Muscle of leg (tissue), 11 donors: ENCODE results near the gene PLSCR3. TPM values are rescaled to one million over a fixed set of nuclear protein-coding genes. Genes with fewer than 3 reads are reported as not detected.

Experiments used
- DNase-seq: peaks from one replicate; pipeline ENCODE4 v3.0.0; 2013
- H3K27ac ChIP-seq: one replicate; pipeline ENCODE4 v1.5.1; 2013; ENCODE audit warnings: mild to moderate bottlenecking, low read length, control low read depth
- H3K27me3 ChIP-seq: one replicate; pipeline ENCODE4 v1.6.1; 2013; ENCODE audit warnings: low read length; ENCODE audit not compliant: control insufficient read depth, insufficient read depth
- H3K36me3 ChIP-seq: one replicate; pipeline ENCODE4 v1.6.1; 2013; ENCODE audit warnings: low read length; ENCODE audit not compliant: control insufficient read depth, insufficient read depth
- H3K4me1 ChIP-seq: one replicate; pipeline ENCODE4 v1.6.1; 2013; ENCODE audit warnings: low read length; ENCODE audit not compliant: control insufficient read depth, insufficient read depth
- H3K4me3 ChIP-seq: one replicate; pipeline ENCODE4 v1.5.1; 2013; ENCODE audit warnings: low read length, control low read depth
- H3K9me3 ChIP-seq: replicated peaks from 2 replicates; pipeline ENCODE4 v1.6.1; 2013; ENCODE audit warnings: low read depth, low read length; ENCODE audit not compliant: control insufficient read depth
- WGBS: methylation state at CpG from one replicate; pipeline ENCODE4 v1.1.5; 2013; ENCODE audit warnings: missing lambda C conversion rate; ENCODE audit not compliant: insufficient coverage; 5-methylcytosine and 5-hydroxymethylcytosine counted together
- polyA plus RNA-seq, 8 donors: library from polyadenylated mRNA; unstranded; fragments of 120-200 nt; gene quantifications; one replicate each; pipeline versions ENCODE4 v1.2.1 to v1.2.3, GENCODE V29; 2013; ENCODE audit warnings: inconsistent platforms in 1 of 8, low replicate concordance in 1 of 8; ENCODE audit not compliant: insufficient read length in 8 of 8, insufficient read depth in 1 of 8
- total RNA-seq: library from RNA; stranded (reverse); fragments of 120-200 nt; gene quantifications from one replicate; pipeline ENCODE4 v1.2.4, GENCODE V29; 2013

The PLSCR3 gene
- total and polyA plus RNA-seq, 9 donors, result 14.2 to 38.9 (median 29.6) TPM

DNA sequence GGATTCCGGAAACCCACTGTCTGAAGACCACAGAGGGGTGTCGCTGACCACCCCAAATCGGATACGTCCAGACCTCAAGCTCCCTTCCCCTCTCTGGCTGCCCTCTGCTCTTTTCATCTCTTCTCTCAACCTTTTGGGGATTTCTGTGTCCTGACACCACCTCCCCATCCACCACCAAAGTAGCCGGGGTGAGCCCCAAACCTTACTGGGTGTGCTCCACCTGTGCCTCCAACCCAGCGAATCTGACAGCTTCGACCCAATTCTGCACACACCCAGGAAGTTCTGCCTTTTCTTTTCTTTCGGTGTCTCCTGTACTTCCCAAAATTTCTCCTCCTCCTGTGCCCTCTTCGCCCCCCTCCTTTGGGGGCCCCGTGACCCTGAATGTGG is 41.8 kb downstream of the PLSCR3 start:
- DNase-seq, result no peak
- Histone ChIP-seq H3K4me3 (peak overlapping the region; percentile 81), H3K4me1 (peaks cover 75% of the 10 kb centered on the region), H3K36me3 (no peaks in the 10 kb centered on the region), H3K27ac (peak overlapping the region; percentile 98), H3K27me3 (no peaks in the 10 kb centered on the region), H3K9me3 (no peaks in the 10 kb centered on the region)
- 21% methylated on average over 10 of the region's 10 CpGs for WGBS

DNA sequence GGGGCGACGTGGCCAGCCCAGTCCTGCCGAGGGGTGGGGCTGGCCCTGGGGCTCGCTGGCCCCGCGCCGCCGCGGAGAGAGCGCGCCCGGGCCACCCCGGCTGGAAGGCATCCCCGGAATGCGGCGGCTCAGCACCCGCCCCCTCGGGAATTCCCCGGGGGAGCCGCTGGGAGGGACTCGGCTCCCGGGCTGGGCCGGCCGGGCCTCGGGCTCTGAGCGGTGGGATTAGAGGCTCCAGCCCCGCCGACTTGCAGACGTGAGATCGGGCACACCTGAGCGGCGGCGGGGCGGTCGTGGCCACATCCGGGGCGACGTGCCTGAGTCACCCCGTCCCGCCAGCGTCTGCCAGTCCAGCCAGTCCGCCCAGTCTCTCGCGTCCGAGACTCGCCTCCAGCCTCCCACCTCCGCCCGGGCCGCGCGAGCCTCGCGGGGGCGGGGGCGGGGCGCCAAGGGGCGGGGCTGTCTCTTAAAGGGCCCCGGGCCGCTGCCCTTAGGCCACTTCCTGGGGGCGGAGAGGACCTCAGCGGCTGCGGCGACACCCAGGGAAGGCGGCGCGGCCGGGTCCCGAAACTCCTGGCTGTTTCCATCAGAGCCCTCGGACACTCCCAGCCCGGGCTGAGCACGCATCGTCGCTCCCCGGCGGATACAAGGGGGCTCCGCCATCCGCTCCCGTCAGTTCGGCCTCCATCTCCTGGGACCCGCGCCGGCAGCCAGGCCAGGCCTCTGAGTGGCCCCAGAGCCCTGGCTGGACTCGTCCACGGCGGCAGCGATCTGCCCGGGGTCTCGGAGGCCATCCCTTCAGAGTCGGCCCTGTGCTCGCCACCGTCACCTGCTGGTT is 42.4 kb downstream of the PLSCR3 start, which contains the start of gene KCTD11:
Gene KCTD11, plus strand, starts transcription at position 498 of the 838 bp plus-strand sequence.
- H3K36me3 ChIP-seq, result no peaks in the 10 kb centered on the region
- WGBS, result under 1% methylated on average over 88 of the region's 91 CpGs
- H3K4me3 ChIP-seq, result peak within 1 kb of the TSS; percentile 81
- no peaks in the 10 kb centered on the region for H3K9me3 ChIP-seq
- no peaks in the 10 kb centered on the region for H3K27me3 ChIP-seq
- H3K4me1 ChIP-seq, result peaks cover 79% of the 10 kb centered on the region
- H3K27ac ChIP-seq, result peak within 1 kb of the TSS; percentile 98
- peak; percentile 95 for DNase-seq

DNA sequence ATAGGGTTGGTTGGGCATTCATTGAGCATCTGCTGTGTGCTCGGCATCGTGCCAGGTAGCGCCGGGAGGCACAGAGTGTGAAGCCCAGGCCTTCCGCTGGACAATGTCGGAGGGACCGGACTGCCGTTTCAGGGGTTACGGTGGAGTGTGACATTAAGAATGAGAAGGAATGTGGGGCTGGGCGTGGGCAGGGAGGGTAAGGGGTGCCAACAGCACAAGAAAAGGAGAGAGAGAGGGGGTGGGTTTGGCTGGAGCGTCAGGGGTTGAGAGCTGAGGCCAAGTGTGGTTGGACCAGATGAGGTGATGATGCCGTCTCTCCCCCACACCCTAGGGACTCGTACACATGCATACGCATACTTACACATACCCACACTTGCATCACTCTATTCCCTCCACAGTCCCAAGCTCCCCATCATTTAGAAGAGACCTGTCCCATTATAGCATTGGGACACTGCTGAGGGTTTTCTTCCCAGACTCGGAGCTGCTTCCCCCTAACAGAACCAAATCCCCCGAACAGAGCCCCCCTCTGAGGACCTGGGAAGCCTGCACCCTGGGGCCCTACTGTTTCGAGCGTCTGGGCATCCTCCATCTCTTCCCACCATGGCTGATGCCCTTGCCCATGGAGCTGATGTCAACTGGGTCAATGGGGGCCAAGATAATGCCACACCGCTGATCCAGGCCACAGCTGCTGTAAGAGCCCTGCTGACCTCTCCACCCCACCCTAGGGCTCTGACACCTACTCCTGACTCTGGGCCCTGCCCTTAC is 45.7 kb downstream of the PLSCR3 start:
- WGBS, result 59% methylated on average over 16 of the region's 19 CpGs
- peaks cover 4% of the 10 kb centered on the region for H3K27me3 ChIP-seq
- H3K4me1 ChIP-seq, result peaks cover 52% of the 10 kb centered on the region
- H3K36me3 ChIP-seq, result no peaks in the 10 kb centered on the region
- H3K4me3 ChIP-seq, result no peak overlapping the region
- DNase-seq, result peak; percentile 45
- H3K27ac ChIP-seq, result no peak overlapping the region
- no peaks in the 10 kb centered on the region for H3K9me3 ChIP-seq

DNA sequence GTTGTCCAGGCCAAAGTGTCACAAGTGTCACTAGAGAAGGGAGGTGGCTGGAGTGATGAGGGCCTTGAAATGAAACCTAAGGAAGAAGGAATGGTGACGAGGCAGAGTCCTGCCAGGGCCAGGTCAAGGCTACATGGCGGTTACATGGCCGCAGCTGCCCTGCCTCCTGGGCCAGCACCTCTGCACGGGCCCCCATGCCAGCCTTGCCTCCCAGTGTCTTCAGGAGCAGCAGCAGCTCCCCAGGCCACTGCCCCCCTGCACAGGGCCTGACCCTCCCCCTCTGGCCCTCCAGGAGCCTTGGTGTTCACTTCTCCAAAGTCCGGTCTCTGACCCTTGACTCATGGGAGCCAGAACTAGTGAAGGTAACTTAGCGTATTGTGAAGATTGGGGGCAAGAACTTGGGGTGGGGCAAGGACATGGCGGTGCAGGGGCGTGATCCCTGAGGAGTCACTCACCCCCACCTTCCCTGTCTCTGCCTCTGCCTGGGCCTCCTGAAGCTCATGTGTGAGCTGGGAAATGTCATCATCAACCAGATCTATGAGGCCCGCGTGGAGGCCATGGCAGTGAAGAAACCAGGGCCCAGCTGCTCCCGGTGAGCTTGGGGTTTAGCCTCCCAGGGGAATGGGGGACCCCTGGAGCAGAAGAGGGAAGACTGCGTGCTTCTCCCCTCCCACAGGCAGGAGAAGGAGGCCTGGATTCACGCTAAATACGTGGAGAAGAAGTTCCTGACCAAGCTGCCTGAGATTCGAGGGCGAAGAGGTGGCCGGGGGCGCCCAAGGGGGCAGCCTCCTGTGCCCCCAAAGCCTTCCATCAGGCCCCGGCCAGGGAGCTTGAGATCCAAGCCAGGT is 46.5 kb downstream of the PLSCR3 start:
- 79% methylated on average over 8 of the region's 19 CpGs for WGBS
- DNase-seq, result peak; percentile 46
- Histone ChIP-seq H3K27me3 (peaks cover 12% of the 10 kb centered on the region), H3K4me3 (no peak overlapping the region), H3K27ac (no peak overlapping the region), H3K4me1 (peaks cover 44% of the 10 kb centered on the region), H3K9me3 (no peaks in the 10 kb centered on the region), H3K36me3 (no peaks in the 10 kb centered on the region)

DNA sequence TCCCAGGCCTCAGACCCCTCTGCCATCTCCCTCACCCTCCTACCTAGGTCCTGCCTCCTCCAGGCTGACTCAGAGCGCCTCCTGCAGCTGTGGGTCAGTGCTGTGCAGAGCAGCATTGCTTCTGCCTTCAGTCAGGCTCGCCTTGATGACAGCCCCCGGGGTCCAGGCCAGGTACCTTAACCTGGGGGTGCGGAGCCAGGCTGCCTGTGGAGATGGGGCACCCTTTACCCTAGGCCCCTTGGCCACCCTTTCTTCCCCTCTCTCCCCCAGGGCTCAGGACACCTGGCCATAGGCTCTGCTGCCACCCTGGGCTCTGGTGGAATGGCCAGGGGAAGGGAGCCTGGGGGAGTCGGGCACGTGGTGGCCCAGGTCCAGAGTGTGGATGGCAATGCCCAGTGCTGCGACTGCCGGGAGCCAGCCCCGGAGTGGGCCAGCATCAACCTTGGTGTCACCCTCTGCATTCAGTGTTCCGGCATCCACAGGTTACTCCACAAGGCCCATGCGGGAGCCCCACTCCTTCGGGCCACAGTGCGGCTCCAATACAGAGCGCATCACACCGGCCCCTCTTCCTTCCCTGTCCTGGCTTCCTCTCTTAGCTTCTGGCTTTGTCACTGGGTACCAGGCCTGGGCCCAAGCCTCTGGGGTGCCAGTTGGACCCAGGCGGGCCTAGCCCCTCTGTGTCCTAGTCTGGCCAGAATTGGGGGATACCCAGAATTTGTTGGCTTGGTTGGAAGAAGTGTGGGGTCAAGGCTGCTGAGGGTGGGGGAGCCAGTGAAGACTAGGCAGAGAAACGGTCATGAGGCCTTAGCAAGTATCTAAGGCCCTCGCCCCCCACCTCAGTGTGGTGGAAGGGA is 47.3 kb downstream of the PLSCR3 start:
- Histone ChIP-seq H3K36me3 (no peaks in the 10 kb centered on the region), H3K4me1 (peaks cover 37% of the 10 kb centered on the region), H3K9me3 (no peaks in the 10 kb centered on the region), H3K4me3 (no peak overlapping the region), H3K27ac (no peak overlapping the region), H3K27me3 (peaks cover 12% of the 10 kb centered on the region)
- DNase-seq, result peak; percentile 28
- WGBS, result 84% methylated on average over 15 of the region's 18 CpGs

DNA sequence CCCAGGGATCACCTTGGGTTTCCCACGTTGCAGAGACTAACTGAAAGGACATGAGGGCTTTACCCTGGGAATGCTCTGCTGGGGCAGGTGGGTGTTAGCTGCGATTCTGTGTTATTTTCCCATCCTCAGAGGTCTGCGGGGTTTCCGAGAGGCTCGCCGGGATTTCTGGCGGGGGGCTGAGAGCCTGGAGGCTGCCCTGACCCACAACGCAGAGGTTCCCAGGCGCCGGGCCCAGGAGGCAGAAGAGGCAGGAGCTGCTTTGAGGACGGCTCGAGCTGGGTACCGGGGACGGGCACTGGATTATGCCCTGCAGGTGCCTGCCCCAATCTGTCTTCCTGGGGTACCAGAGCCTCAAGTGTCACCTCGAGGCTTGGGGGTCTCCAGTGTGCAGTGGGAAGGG is 51.1 kb downstream of the PLSCR3 start:
- Histone ChIP-seq H3K27ac (no peak overlapping the region), H3K4me1 (peaks cover 12% of the 10 kb centered on the region), H3K9me3 (no peaks in the 10 kb centered on the region), H3K36me3 (no peaks in the 10 kb centered on the region), H3K27me3 (peaks cover 24% of the 10 kb centered on the region), H3K4me3 (no peak overlapping the region)
- peak; percentile 4 for DNase-seq
- 73% methylated on average over 15 of the region's 15 CpGs for WGBS

DNA sequence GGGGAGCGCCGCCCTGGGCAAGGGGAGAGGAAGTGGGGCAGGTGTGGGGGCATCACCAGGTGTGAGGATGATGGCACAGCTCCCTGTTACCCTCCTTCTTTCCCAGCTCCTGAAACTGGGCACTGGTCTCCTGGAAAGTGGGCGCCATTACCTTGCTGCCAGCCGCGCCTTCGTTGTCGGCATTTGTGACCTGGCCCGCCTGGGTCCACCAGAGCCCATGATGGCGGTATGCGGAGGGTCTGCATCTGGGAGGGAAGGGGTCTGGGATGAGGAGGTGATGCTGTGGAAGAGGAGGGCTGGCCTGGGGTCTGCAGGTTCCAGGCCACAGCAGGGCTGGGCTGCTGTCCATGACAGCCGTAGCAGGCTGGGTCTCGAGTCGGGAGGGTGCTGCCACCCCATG is 52.5 kb downstream of the PLSCR3 start:
- peak; percentile 7 for DNase-seq
- Histone ChIP-seq H3K27ac (no peak overlapping the region), H3K36me3 (no peaks in the 10 kb centered on the region), H3K4me3 (no peak overlapping the region), H3K27me3 (peaks cover 28% of the 10 kb centered on the region), H3K4me1 (peaks cover under 1% of the 10 kb centered on the region), H3K9me3 (no peaks in the 10 kb centered on the region)
- 85% methylated on average over 6 of the region's 13 CpGs for WGBS

DNA sequence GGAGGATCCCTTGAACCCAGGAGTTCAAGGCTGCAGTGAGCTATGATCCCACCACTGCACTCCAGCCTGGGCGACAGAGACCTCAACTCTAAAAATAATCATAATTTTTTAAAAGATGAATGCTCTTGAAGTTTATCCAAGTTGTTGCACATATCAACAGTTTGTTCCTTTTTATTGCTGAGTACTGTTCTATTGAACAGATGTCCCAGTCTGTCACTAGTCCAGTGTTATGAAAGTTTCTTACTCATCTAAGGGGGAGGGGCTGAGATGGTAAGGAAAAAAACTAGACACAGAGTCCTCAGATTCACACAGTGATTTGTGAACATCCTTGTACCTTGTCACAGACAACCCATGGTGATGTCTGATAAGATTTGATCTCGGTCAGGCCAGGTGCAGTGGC is 54.1 kb downstream of the PLSCR3 start:
- DNase-seq, result peak; percentile 16
- Histone ChIP-seq H3K4me1 (peaks cover 5% of the 10 kb centered on the region), H3K27ac (no peak overlapping the region), H3K36me3 (no peaks in the 10 kb centered on the region), H3K4me3 (no peak overlapping the region), H3K27me3 (peaks cover 36% of the 10 kb centered on the region), H3K9me3 (no peaks in the 10 kb centered on the region)
- 83% methylated on average over 1 of the region's 2 CpGs for WGBS
